ENCODE measurements around the gene PDCD2L. TPM values are rescaled to one million over a fixed set of nuclear protein-coding genes. Genes with fewer than 3 reads are reported as not detected.

PDCD2L gene
- total and polyA plus RNA-seq, 9 of the 15 experiments (the other 6 are each of a cell fraction or from before 2014, with no cell fraction given), result 12.1 to 68.5 (median 56.3) TPM

DNA sequence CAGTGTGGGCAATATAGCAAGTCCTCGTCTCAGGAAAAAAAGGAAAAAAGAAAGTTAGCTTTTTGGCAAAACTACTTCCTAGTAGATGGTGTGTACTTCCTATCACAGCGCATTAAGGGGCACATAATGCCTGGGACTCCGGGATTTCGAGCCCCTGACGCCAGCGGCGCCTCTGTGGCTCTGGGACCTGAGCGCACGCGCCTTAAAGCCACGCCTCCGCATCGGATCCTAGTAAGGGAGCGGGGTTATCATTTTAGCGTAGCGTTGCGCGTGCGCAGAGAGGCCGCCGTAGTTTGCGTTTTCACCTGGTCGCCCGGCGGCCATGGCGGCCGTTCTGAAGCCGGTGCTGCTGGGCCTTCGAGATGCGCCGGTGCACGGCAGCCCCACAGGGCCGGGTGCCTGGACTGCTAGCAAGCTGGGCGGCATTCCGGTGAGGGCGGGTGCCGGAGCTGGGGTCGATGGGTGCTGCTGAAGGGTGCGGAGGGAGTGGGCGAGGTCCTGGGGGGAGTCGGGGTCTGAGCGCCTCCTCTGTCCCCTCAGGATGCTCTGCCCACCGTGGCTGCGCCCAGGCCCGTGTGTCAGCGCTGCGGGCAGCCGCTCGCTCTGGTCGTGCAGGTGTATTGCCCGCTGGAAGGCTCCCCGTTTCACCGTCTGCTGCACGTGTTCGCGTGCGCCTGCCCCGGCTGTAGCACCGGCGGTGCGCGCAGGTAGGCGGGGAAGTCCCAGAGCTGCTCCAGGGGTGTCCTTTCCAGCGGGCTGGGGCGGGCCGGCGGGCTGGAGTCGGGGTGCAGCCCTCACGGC, at the start of gene PDCD2L (continued):
- TF ChIP-seq, protein P1, sequence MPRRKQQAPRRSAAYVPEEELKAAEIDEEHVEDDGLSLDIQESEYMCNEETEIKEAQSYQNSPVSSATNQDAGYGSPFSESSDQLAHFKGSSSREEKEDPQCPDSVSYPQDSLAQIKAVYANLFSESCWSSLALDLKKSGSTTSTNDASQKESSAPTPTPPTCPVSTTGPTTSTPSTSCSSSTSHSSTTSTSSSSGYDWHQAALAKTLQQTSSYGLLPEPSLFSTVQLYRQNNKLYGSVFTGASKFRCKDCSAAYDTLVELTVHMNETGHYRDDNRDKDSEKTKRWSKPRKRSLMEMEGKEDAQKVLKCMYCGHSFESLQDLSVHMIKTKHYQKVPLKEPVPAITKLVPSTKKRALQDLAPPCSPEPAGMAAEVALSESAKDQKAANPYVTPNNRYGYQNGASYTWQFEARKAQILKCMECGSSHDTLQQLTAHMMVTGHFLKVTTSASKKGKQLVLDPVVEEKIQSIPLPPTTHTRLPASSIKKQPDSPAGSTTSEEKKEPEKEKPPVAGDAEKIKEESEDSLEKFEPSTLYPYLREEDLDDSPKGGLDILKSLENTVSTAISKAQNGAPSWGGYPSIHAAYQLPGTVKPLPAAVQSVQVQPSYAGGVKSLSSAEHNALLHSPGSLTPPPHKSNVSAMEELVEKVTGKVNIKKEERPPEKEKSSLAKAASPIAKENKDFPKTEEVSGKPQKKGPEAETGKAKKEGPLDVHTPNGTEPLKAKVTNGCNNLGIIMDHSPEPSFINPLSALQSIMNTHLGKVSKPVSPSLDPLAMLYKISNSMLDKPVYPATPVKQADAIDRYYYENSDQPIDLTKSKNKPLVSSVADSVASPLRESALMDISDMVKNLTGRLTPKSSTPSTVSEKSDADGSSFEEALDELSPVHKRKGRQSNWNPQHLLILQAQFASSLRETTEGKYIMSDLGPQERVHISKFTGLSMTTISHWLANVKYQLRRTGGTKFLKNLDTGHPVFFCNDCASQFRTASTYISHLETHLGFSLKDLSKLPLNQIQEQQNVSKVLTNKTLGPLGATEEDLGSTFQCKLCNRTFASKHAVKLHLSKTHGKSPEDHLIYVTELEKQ (CRISPR knock-in tag; IDR thresholded peaks at IDR 0.05), result no peak
- TF ChIP-seq PRMT5 (CRISPR knock-in tag; IDR thresholded peaks at IDR 0.05) (no peak), RBFOX2 (IDR thresholded peaks at IDR 0.05; ENCODE audit: low read depth, low read length) (peak; percentile 90), FOSL1 (tag; conservative IDR thresholded peaks at IDR 0.05) (no peak), RFX1 (IDR thresholded peaks at IDR 0.05) (no peak), SP1 (CRISPR knock-in tag; IDR thresholded peaks at IDR 0.05) (peak; percentile 80; the same call in 1 of the 2 replicates), ETV5 (CRISPR knock-in tag; IDR thresholded peaks at IDR 0.05; ENCODE audit: low read depth) (no peak), TFAM (CRISPR knock-in tag; conservative IDR thresholded peaks at IDR 0.05) (no peak), ZNF354B (CRISPR knock-in tag; IDR thresholded peaks at IDR 0.05) (no peak), HNRNPK (IDR thresholded peaks at IDR 0.05; ENCODE audit: low read depth, low read length, poor library complexity, severe bottlenecking) (no peak), ZNF175 (CRISPR knock-in tag; IDR thresholded peaks at IDR 0.05; ENCODE audit: low read depth) (no peak), KLF10 (CRISPR knock-in tag; IDR thresholded peaks at IDR 0.05) (no peak), TAF9B (IDR thresholded peaks at IDR 0.05; ENCODE audit: partially characterized antibody) (no peak), KDM1A (IDR thresholded peaks at IDR 0.05) (no peak), CBX5 (IDR thresholded peaks at IDR 0.05; ENCODE audit: borderline replicate concordance, low read depth) (no peak), KDM4B (IDR thresholded peaks at IDR 0.05; ENCODE audit: borderline replicate concordance in 2 of 2, low read depth in 1 of 2) (no peak), SMAD4 (CRISPR knock-in tag; conservative IDR thresholded peaks at IDR 0.05) (0 out of 2 replicates have a peak, but pooled peaks have one; percentile 53), SUPT5H (IDR thresholded peaks at IDR 0.05) (peak; percentile 88), CCAR2 (IDR thresholded peaks at IDR 0.05; ENCODE audit: low read depth, low read length) (no peak), SREBF2 (CRISPR knock-in tag; IDR thresholded peaks at IDR 0.05) (no peak), ZNF583 (CRISPR knock-in tag; IDR thresholded peaks at IDR 0.05) (no peak)
- TF ChIP-seq, protein P2, sequence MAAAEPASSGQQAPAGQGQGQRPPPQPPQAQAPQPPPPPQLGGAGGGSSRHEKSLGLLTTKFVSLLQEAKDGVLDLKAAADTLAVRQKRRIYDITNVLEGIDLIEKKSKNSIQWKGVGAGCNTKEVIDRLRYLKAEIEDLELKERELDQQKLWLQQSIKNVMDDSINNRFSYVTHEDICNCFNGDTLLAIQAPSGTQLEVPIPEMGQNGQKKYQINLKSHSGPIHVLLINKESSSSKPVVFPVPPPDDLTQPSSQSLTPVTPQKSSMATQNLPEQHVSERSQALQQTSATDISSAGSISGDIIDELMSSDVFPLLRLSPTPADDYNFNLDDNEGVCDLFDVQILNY (CRISPR knock-in tag; IDR thresholded peaks at IDR 0.05), result peak; percentile 63; the same call in 1 of the 2 replicates
- TF ChIP-seq, protein P3, sequence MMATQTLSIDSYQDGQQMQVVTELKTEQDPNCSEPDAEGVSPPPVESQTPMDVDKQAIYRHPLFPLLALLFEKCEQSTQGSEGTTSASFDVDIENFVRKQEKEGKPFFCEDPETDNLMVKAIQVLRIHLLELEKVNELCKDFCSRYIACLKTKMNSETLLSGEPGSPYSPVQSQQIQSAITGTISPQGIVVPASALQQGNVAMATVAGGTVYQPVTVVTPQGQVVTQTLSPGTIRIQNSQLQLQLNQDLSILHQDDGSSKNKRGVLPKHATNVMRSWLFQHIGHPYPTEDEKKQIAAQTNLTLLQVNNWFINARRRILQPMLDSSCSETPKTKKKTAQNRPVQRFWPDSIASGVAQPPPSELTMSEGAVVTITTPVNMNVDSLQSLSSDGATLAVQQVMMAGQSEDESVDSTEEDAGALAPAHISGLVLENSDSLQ (IDR thresholded peaks at IDR 0.05), result no peak
- TF ChIP-seq, protein P4, sequence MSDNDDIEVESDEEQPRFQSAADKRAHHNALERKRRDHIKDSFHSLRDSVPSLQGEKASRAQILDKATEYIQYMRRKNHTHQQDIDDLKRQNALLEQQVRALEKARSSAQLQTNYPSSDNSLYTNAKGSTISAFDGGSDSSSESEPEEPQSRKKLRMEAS (CRISPR knock-in tag; IDR thresholded peaks at IDR 0.05), result peak; percentile 87

Data from K562 (cell line).